Stomach smooth muscle (tissue), 2 donors: Measurements from ENCODE around the gene VCAN.

Source experiments
- H3K27ac ChIP-seq: one replicate; pipeline ENCODE4 v1.7.0; 2013; ENCODE audit warnings: mild to moderate bottlenecking, low read length, inconsistent platforms
- H3K27me3 ChIP-seq, 2 donors: one replicate each; pipeline ENCODE4 v1.7.0; 2013; ENCODE audit warnings: low read length in 2 of 2; ENCODE audit not compliant: insufficient read depth in 2 of 2, control insufficient read depth in 1 of 2
- H3K36me3 ChIP-seq, 2 donors: one replicate each; pipeline ENCODE4 v1.7.0; 2013; ENCODE audit warnings: low read length in 2 of 2; ENCODE audit not compliant: control insufficient read depth in 2 of 2, insufficient read depth in 2 of 2
- H3K4me1 ChIP-seq: one replicate; pipeline ENCODE4 v1.7.0; 2013; ENCODE audit warnings: low read length; ENCODE audit not compliant: control insufficient read depth, insufficient read depth
- H3K4me3 ChIP-seq, 2 donors: one replicate each; pipeline ENCODE4 v1.7.0; 2013; ENCODE audit warnings: low read length in 2 of 2
- H3K9ac ChIP-seq, 2 donors: one replicate each; pipeline ENCODE4 v1.7.0; 2013; ENCODE audit warnings: low read length in 2 of 2, mild to moderate bottlenecking in 1 of 2
- H3K9me3 ChIP-seq, 2 donors: one replicate each; pipeline ENCODE4 v1.7.0; 2013; ENCODE audit warnings: low read length in 2 of 2; ENCODE audit not compliant: control insufficient read depth in 2 of 2
- donor health status: healthy.
- donor health status: Pancreatic carcinoma.

VCAN gene

GRCh38 chr5:83549674-83550073 lies 78.1 kb downstream of the VCAN start:
- Histone ChIP-seq H3K36me3 (no peaks in the 10 kb centered on the region), H3K27me3 (no peaks in the 10 kb centered on the region), H3K4me3 (no peak overlapping the region), H3K27ac (no peak overlapping the region), H3K9ac (no peak overlapping the region), H3K9me3 (no peaks in the 10 kb centered on the region), H3K4me1 (no peaks in the 10 kb centered on the region)

DNA sequence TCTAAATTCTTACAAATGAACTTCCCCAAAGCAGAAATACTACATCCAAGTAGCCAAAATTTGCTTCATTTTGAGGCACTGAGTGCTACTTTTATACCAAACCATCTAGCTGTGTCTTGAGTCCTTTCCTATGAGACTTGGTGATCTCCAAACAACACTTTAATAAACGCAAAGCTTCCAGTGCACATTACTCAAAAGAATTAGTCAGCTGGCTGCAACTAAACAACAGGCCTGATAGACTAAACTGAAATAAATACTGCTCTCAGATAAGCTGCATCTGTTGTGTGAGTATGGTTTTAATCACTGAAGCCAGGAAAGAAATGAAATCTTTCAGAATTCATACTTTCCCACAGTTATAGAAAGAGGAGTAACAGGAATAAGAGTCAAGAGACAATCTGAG lies 80.3 kb downstream of the VCAN start:
- H3K36me3 ChIP-seq, result no peaks in the 10 kb centered on the region
- H3K9ac ChIP-seq, result no peak overlapping the region
- no peaks in the 10 kb centered on the region for H3K4me1 ChIP-seq
- H3K27ac ChIP-seq, result no peak overlapping the region
- H3K9me3 ChIP-seq, result no peaks in the 10 kb centered on the region
- H3K27me3 ChIP-seq, result no peaks in the 10 kb centered on the region
- H3K4me3 ChIP-seq, result no peak overlapping the region

GRCh38 chr5:83552275-83552674 lies 80.7 kb downstream of the VCAN start:
- H3K27me3 ChIP-seq, result no peaks in the 10 kb centered on the region
- no peaks in the 10 kb centered on the region for H3K36me3 ChIP-seq
- no peak overlapping the region for H3K9ac ChIP-seq
- no peaks in the 10 kb centered on the region for H3K9me3 ChIP-seq
- no peaks in the 10 kb centered on the region for H3K4me1 ChIP-seq
- no peak overlapping the region for H3K4me3 ChIP-seq
- no peak overlapping the region for H3K27ac ChIP-seq

DNA sequence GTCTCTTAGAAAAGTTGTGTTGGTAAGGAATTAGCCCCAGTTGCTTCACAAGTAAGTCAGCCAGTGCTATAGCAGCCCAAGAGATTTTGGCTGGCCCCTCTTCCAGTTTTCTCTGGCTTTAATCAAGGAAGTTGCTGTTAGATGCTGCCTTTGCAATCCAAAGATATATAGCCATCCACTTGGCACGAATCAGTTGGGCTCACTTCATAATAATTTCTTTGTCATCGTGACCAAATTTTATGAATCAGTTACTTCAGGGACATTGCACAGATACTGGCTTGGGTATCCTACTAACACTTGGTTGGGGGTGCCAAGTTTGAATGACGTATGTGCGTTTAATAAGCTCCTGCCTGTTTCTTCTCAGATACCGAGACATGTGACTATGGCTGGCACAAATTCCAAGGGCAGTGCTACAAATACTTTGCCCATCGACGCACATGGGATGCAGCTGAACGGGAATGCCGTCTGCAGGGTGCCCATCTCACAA lies 81.5 kb downstream of the VCAN start:
- H3K4me1 ChIP-seq, result no peaks in the 10 kb centered on the region
- H3K36me3 ChIP-seq, result no peaks in the 10 kb centered on the region

DNA sequence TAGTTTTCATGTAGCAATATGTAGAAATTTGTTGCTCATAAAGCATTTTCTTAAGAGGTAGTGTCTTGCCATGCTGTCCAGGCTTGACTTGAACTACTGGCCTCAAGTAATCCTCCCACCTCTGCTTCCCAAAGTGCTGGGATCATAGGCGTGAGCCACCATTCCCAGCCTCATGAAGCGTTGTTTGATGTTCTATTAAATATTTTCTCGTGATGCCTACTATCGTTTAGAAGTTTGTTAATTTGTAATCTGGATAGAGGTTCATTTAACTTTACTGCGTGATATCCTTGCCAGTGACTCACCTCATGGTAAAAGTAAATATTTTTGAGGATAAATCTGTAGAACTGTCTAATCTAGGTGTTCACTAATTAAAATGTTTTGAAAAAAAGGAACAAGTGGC lies 82.6 kb downstream of the VCAN start:
- no peak overlapping the region for H3K27ac ChIP-seq
- no peak overlapping the region for H3K9ac ChIP-seq
- H3K4me3 ChIP-seq, result no peak overlapping the region
- H3K27me3 ChIP-seq, result no peaks in the 10 kb centered on the region
- no peaks in the 10 kb centered on the region for H3K36me3 ChIP-seq
- H3K4me1 ChIP-seq, result no peaks in the 10 kb centered on the region
- H3K9me3 ChIP-seq, result no peaks in the 10 kb centered on the region

More for the DNA sequence above, 81.5 kb downstream of the VCAN start:
- Histone ChIP-seq H3K9me3 (no peaks in the 10 kb centered on the region), H3K27ac (no peak overlapping the region), H3K4me3 (no peak overlapping the region), H3K27me3 (no peaks in the 10 kb centered on the region), H3K9ac (no peak overlapping the region)

DNA sequence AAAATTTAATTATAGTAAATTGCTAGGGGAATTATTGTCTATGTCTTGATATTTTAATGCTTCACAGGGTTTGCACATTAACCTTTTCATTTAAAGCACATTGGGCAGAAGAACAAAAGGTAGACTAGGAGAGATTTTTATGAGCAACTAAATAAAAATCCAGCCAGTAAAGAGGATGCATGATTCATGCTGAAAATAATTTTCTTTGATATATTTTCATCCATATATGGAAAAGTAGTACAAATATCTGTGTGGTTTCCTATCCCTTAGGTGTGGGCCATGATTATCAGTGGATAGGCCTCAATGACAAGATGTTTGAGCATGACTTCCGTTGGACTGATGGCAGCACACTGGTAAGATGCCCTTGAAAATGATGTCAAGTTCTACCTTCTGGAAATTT lies 83.1 kb downstream of the VCAN start:
- H3K9ac ChIP-seq, result no peak overlapping the region
- H3K27ac ChIP-seq, result no peak overlapping the region
- H3K9me3 ChIP-seq, result no peaks in the 10 kb centered on the region
- H3K36me3 ChIP-seq, result no peaks in the 10 kb centered on the region
- H3K27me3 ChIP-seq, result no peaks in the 10 kb centered on the region
- H3K4me3 ChIP-seq, result no peak overlapping the region
- H3K4me1 ChIP-seq, result no peaks in the 10 kb centered on the region

DNA sequence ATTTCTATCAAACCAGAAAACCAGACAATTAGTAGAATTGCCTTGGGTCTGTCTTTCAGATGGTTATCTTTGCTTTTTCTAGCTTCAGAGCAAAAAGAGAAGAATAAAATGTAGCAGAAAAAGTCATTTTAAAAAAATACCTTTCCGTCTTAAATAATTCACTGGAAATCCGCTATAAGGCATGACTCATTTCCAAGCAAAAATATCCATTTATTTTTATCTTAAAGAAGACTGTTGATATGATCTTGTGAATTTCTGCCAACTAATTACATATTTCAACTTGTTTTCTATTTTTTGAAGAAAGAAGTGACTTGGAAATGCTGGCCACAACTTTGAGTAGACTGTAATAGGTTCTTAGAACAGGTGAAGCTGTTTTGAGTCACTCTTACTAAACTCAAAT lies 83.7 kb downstream of the VCAN start:
- H3K36me3 ChIP-seq, result no peaks in the 10 kb centered on the region
- no peak overlapping the region for H3K4me3 ChIP-seq
- H3K4me1 ChIP-seq, result no peaks in the 10 kb centered on the region
- H3K9ac ChIP-seq, result no peak overlapping the region
- no peaks in the 10 kb centered on the region for H3K27me3 ChIP-seq
- no peak overlapping the region for H3K27ac ChIP-seq
- H3K9me3 ChIP-seq, result no peaks in the 10 kb centered on the region

GRCh38 chr5:83556190-83556589 lies 84.6 kb downstream of the VCAN start:
- no peaks in the 10 kb centered on the region for H3K9me3 ChIP-seq
- H3K4me1 ChIP-seq, result no peaks in the 10 kb centered on the region
- H3K36me3 ChIP-seq, result no peaks in the 10 kb centered on the region
- no peak overlapping the region for H3K4me3 ChIP-seq
- H3K27ac ChIP-seq, result no peak overlapping the region
- H3K27me3 ChIP-seq, result no peaks in the 10 kb centered on the region
- no peak overlapping the region for H3K9ac ChIP-seq

GRCh38 chr5:83559118-83559785 lies 87.7 kb downstream of the VCAN start:
- no peaks in the 10 kb centered on the region for H3K27me3 ChIP-seq
- no peak overlapping the region for H3K27ac ChIP-seq
- no peaks in the 10 kb centered on the region for H3K9me3 ChIP-seq
- H3K9ac ChIP-seq, result no peak overlapping the region
- H3K4me3 ChIP-seq, result no peak overlapping the region
- no peaks in the 10 kb centered on the region for H3K36me3 ChIP-seq
- no peaks in the 10 kb centered on the region for H3K4me1 ChIP-seq

GRCh38 chr5:83562071-83562606 lies 90.6 kb downstream of the VCAN start:
- Histone ChIP-seq H3K9ac (no peak overlapping the region), H3K36me3 (no peaks in the 10 kb centered on the region), H3K9me3 (no peaks in the 10 kb centered on the region), H3K27me3 (no peaks in the 10 kb centered on the region), H3K4me3 (no peak overlapping the region), H3K4me1 (no peaks in the 10 kb centered on the region), H3K27ac (no peak overlapping the region)

DNA sequence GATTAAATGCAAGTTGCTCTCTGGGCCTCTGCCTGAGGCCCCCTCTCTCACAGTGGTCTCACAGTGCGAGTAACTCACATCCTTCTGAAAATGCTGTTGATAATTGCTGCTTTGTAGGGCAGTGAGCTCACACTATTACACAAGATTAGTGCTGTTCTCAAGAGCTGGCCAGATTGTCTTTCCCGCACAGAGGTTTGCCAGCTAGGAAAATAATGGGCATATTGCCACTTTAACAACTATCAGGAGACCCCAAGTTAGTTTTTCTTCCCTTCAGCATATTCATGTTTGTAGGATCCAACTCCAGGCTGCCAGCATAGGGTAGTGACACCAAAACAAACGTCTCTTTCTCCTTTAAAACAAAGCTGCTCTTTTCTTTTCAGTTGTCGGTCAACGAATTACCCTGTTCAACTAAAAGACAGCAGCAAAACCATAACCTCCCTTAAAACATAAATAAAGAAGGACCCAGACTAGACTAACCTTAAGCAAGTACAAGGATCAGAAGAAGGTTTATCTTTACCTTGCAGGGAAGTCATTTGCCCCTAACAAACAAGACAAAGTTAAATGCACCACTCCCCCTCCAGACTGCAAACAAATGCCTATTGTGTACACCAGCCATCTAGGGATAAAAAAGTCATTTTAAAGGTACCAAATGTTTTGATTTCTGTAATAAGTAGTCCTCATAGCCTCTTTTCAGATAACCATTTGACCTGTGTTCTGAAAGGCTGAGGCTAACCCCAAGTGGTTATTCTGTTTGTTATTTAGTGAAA lies 91.4 kb downstream of the VCAN start:
- H3K9ac ChIP-seq, result no peak overlapping the region
- no peak overlapping the region for H3K4me3 ChIP-seq
- H3K36me3 ChIP-seq, result no peaks in the 10 kb centered on the region
- H3K27ac ChIP-seq, result no peak overlapping the region
- no peaks in the 10 kb centered on the region for H3K9me3 ChIP-seq
- no peaks in the 10 kb centered on the region for H3K27me3 ChIP-seq
- H3K4me1 ChIP-seq, result no peaks in the 10 kb centered on the region
